Endothelial cell (in vitro differentiated cells): ENCODE measurements around the gene CRAMP1. TPM values are rescaled to one million over a fixed set of nuclear protein-coding genes. Genes with fewer than 3 reads are reported as not detected.
A peak's percentile ranks its signal among the peaks of the same experiment; 100 is the strongest.

Experiments used
- DNase-seq: peaks from one replicate; pipeline ENCODE4 v3.0.0; 2021; ENCODE audit warnings: low spot score
- H3K27ac Mint-ChIP-seq: one replicate; pipeline ENCODE4 v1.8.0; 2021; ENCODE audit warnings: mixed read lengths, inconsistent platforms; ENCODE audit not compliant: unreplicated experiment
- H3K27me3 Mint-ChIP-seq: one replicate; pipeline ENCODE4 v1.8.0; 2021; ENCODE audit warnings: mild to moderate bottlenecking, moderate library complexity, mixed read lengths, inconsistent platforms; ENCODE audit not compliant: unreplicated experiment
- H3K36me3 Mint-ChIP-seq: one replicate; pipeline ENCODE4 v1.8.0; 2021; ENCODE audit warnings: mild to moderate bottlenecking, low read depth, mixed read lengths, inconsistent platforms; ENCODE audit not compliant: unreplicated experiment
- H3K4me1 Mint-ChIP-seq: one replicate; pipeline ENCODE4 v1.8.0; 2021; ENCODE audit warnings: mild to moderate bottlenecking, mixed read lengths, inconsistent platforms; ENCODE audit not compliant: unreplicated experiment
- H3K4me3 Mint-ChIP-seq: one replicate; pipeline ENCODE4 v1.8.0; 2021; ENCODE audit warnings: mild to moderate bottlenecking, mixed read lengths, inconsistent platforms; ENCODE audit not compliant: unreplicated experiment
- H3K9me3 Mint-ChIP-seq: one replicate; pipeline ENCODE4 v1.8.0; 2021; ENCODE audit warnings: mixed read lengths, inconsistent platforms; ENCODE audit not compliant: unreplicated experiment
- total RNA-seq: library from RNA; stranded (reverse); fragmentation: NEBNext Ultra II Directional; extraction: Animal tissue kit (Norgen Biotek cat#: 25700); gene quantifications from one replicate; pipeline ENCODE4 v1.2.1, GENCODE V29; 2021; ENCODE audit not compliant: unreplicated experiment
- TF ChIP-seq, protein P1 (sequence below): fragments of 200-600 bp; sonication (generic); IDR thresholded peaks from one replicate; pipeline ENCODE4 v1.5.0; 2021; ENCODE audit warnings: antibody characterized with exemption; ENCODE audit not compliant: unreplicated experiment

The CRAMP1 gene
- total RNA-seq, 1 donor from 2014 or later: 46.8 TPM

GRCh38 chr16:1654505-1655268, 42.5 kb downstream of the CRAMP1 start:
- DNase-seq: no peak
- TF ChIP-seq, protein P1, sequence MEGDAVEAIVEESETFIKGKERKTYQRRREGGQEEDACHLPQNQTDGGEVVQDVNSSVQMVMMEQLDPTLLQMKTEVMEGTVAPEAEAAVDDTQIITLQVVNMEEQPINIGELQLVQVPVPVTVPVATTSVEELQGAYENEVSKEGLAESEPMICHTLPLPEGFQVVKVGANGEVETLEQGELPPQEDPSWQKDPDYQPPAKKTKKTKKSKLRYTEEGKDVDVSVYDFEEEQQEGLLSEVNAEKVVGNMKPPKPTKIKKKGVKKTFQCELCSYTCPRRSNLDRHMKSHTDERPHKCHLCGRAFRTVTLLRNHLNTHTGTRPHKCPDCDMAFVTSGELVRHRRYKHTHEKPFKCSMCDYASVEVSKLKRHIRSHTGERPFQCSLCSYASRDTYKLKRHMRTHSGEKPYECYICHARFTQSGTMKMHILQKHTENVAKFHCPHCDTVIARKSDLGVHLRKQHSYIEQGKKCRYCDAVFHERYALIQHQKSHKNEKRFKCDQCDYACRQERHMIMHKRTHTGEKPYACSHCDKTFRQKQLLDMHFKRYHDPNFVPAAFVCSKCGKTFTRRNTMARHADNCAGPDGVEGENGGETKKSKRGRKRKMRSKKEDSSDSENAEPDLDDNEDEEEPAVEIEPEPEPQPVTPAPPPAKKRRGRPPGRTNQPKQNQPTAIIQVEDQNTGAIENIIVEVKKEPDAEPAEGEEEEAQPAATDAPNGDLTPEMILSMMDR: no peak
- Mint-ChIP-seq H3K27me3 (peaks cover 17% of the 10 kb centered on the region), H3K9me3 (no peaks in the 10 kb centered on the region), H3K4me1 (peaks cover 10% of the 10 kb centered on the region), H3K36me3 (peaks cover 36% of the 10 kb centered on the region), H3K27ac (no peak overlapping the region), H3K4me3 (peak overlapping the region; percentile 60)

DNA sequence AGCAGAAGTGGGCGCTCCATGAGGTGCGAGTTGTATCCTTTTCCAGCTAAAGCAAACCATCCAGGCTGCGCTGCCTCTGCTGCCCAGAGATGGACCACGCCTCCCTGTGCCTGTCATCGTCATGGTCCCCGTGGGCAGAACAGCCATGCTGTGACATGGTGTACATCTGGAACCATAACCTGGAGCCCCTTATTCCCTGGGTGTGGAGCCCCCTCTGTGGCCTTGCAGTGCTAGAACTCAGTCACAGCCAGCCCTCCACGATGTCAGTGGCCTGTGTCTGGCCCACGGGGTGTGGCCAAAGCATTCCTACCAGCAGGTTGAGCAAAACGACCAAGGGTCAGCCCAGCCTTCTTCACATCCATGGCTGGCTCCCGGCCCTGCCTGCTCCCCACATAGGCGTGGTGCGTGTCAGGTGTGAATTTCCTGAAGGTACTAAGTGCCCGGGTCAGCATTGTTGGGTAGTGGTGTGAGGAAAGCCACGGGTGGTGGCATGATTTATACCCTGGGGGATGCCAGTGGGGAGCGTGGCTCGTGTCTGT, 43.2 kb downstream of the CRAMP1 start:
- H3K4me1 Mint-ChIP-seq: peaks cover 10% of the 10 kb centered on the region
- H3K4me3 Mint-ChIP-seq: no peak overlapping the region
- peak overlapping the region; percentile 18 for H3K27ac Mint-ChIP-seq

GRCh38 chr16:1655909-1656807, 44.0 kb downstream of the CRAMP1 start:
- Mint-ChIP-seq H3K27me3 (peaks cover 16% of the 10 kb centered on the region), H3K9me3 (no peaks in the 10 kb centered on the region), H3K27ac (no peak overlapping the region), H3K4me1 (peaks cover 10% of the 10 kb centered on the region), H3K4me3 (no peak overlapping the region), H3K36me3 (peaks cover 34% of the 10 kb centered on the region)
- TF ChIP-seq, protein P1: no peak
- no peak for DNase-seq

More for the DNA sequence above, 43.2 kb downstream of the CRAMP1 start:
- Mint-ChIP-seq H3K27me3 (peaks cover 17% of the 10 kb centered on the region), H3K36me3 (peaks cover 38% of the 10 kb centered on the region), H3K9me3 (no peaks in the 10 kb centered on the region)
- TF ChIP-seq, protein P1: no peak
- no peak for DNase-seq

GRCh38 chr16:1656808-1657617, 44.9 kb downstream of the CRAMP1 start:
- DNase-seq: no peak
- Mint-ChIP-seq H3K27me3 (peaks cover 10% of the 10 kb centered on the region), H3K9me3 (no peaks in the 10 kb centered on the region), H3K4me1 (peaks cover 10% of the 10 kb centered on the region), H3K27ac (no peak overlapping the region), H3K36me3 (peaks cover 28% of the 10 kb centered on the region), H3K4me3 (no peak overlapping the region)
- TF ChIP-seq, protein P1: no peak
